ENCODE measurements around the gene GNPDA2. TPM values are rescaled to one million over a fixed set of nuclear protein-coding genes. Genes with fewer than 3 reads are reported as not detected.

GNPDA2 gene
- total and polyA plus RNA-seq, 4 donors, result 8.6 to 28.9 (median 12.1) TPM

DNA sequence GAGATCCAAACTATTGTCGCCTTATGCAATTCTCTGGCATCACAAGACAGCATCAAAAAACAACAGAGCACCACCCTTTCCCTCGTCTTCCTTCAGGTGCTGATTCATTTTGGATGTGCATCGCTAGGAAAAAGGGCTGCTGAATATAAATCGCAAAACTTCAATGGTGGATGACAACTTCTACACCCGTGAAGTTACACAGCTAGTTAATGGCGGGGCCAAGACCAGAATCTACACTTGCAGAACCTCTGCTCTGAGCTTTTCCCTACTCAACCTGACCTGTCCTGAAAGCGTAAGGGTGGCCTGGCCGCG lies 674 bp downstream of the GNPDA2 start:
- H3K27me3 ChIP-seq (ENCODE audit: control insufficient read depth in 3 of 3, insufficient read depth in 3 of 3, low read length in 2 of 3), result peaks cover 0 to 2% (median 0%) of the 10 kb centered on the region in 3 donors
- H3K36me3 ChIP-seq (ENCODE audit: control insufficient read depth in 4 of 4, insufficient read depth in 4 of 4, low read length in 4 of 4), result peaks cover 0 to 2% (median 0%) of the 10 kb centered on the region in 4 donors
- WGBS, 2 donors, result 1 to 6% methylated on average over 9 of the region's 9 CpGs
- DNase-seq, result no peak
- peak overlapping the region; percentile 79 for H3K4me3 ChIP-seq
- no peak for ATAC-seq (ENCODE audit: insufficient read depth, low FRiP score)
- no peaks in the 10 kb centered on the region for H3K9me3 ChIP-seq (ENCODE audit: control insufficient read depth in 4 of 4, insufficient read depth in 3 of 4, low read length in 3 of 4)
- peak overlapping the region; percentile 69 to 76 for H3K9ac ChIP-seq (ENCODE audit: insufficient read depth in 1 of 2, low read length in 2 of 2)
- peak overlapping the region; percentile 82 to 86 for H3K27ac ChIP-seq (ENCODE audit: low read depth in 1 of 2, low read length in 1 of 2)
- H3K4me1 ChIP-seq (ENCODE audit: control insufficient read depth in 5 of 5, insufficient read depth in 5 of 5, low read length in 5 of 5), result peaks cover 4 to 12% (median 6%) of the 10 kb centered on the region in 5 donors
- TF ChIP-seq, protein P1, sequence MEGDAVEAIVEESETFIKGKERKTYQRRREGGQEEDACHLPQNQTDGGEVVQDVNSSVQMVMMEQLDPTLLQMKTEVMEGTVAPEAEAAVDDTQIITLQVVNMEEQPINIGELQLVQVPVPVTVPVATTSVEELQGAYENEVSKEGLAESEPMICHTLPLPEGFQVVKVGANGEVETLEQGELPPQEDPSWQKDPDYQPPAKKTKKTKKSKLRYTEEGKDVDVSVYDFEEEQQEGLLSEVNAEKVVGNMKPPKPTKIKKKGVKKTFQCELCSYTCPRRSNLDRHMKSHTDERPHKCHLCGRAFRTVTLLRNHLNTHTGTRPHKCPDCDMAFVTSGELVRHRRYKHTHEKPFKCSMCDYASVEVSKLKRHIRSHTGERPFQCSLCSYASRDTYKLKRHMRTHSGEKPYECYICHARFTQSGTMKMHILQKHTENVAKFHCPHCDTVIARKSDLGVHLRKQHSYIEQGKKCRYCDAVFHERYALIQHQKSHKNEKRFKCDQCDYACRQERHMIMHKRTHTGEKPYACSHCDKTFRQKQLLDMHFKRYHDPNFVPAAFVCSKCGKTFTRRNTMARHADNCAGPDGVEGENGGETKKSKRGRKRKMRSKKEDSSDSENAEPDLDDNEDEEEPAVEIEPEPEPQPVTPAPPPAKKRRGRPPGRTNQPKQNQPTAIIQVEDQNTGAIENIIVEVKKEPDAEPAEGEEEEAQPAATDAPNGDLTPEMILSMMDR (IDR thresholded peaks at IDR 0.05; ENCODE audit: control extremely low read depth, extremely low read depth), result no peak

DNA sequence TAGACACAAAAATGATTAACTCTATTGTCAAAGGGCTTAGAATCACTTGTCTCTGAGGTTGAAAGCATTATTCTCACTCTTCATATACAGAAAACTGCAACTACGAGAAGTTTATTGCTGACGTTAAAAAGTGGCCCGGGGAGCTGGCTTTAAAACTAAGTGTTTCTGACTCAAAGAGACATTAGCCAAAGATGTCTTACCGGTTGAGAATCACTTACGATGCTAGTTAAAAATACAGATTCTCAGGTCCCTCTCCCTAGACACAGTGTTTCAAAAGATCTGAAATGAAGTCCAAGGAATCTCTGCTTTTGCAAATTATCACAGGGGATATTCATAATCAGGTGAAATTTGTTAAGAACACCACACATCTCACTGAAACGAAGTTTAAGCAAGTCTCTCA lies 1.2 kb downstream of the GNPDA2 start:
- TF ChIP-seq, protein P1 (IDR thresholded peaks at IDR 0.05; ENCODE audit: control extremely low read depth, extremely low read depth), result no peak
- Histone ChIP-seq H3K4me1 (ENCODE audit: control insufficient read depth in 5 of 5, insufficient read depth in 5 of 5, low read length in 5 of 5) (peaks cover 4 to 12% (median 6%) of the 10 kb centered on the region in 5 donors), H3K9ac (ENCODE audit: insufficient read depth in 1 of 2, low read length in 2 of 2) (peak overlapping the region in 1 of 2 donors; percentile 69), H3K27ac (ENCODE audit: low read depth in 1 of 2, low read length in 1 of 2) (no peak overlapping the region), H3K4me3 (no peak overlapping the region), H3K27me3 (ENCODE audit: control insufficient read depth in 3 of 3, insufficient read depth in 3 of 3, low read length in 2 of 3) (peaks cover 0 to 2% (median 0%) of the 10 kb centered on the region in 3 donors), H3K9me3 (ENCODE audit: control insufficient read depth in 4 of 4, insufficient read depth in 3 of 4, low read length in 3 of 4) (no peaks in the 10 kb centered on the region), H3K36me3 (ENCODE audit: control insufficient read depth in 4 of 4, insufficient read depth in 4 of 4, low read length in 4 of 4) (peaks cover 0 to 4% (median 0%) of the 10 kb centered on the region in 4 donors)
- 48 to 71% methylated on average over 6 of the region's 6 CpGs for WGBS, 2 donors
- ATAC-seq (ENCODE audit: insufficient read depth, low FRiP score) (no peak), DNase-seq (peak in 2 of 3 donors; percentile 30 to 34)

DNA sequence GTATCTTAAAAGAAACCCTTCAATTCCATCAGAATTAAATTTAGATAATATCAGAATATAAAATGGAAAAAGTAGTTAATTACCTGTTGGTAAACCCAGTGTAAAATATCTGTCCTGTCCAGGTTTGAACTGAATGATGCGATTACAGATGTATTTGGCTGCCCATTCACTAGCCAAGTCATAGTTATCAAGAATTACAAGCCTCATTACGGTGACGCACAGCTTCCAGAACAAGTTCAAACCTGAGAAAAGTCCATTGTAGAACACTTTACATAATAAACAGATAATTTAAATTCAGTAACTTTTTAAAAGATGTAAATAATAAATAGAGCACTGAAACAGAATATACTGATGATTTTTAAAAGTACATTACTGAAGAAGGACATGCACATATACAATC lies 4.4 kb downstream of the GNPDA2 start:
- 94 to 96% methylated on average over 3 of the region's 3 CpGs for WGBS, 2 donors
- peaks cover 0 to 4% (median 0%) of the 10 kb centered on the region in 4 donors for H3K36me3 ChIP-seq (ENCODE audit: control insufficient read depth in 4 of 4, insufficient read depth in 4 of 4, low read length in 4 of 4)
- no peak for DNase-seq

More for the DNA sequence above, 4.4 kb downstream of the GNPDA2 start:
- Histone ChIP-seq H3K9ac (ENCODE audit: insufficient read depth in 1 of 2, low read length in 2 of 2) (no peak overlapping the region), H3K27me3 (ENCODE audit: control insufficient read depth in 3 of 3, insufficient read depth in 3 of 3, low read length in 2 of 3) (no peaks in the 10 kb centered on the region), H3K4me3 (no peak overlapping the region), H3K4me1 (ENCODE audit: control insufficient read depth in 5 of 5, insufficient read depth in 5 of 5, low read length in 5 of 5) (peaks cover 4 to 9% (median 6%) of the 10 kb centered on the region in 5 donors), H3K9me3 (ENCODE audit: control insufficient read depth in 4 of 4, insufficient read depth in 3 of 4, low read length in 3 of 4) (no peaks in the 10 kb centered on the region), H3K27ac (ENCODE audit: low read depth in 1 of 2, low read length in 1 of 2) (no peak overlapping the region)
- TF ChIP-seq, protein P1 (IDR thresholded peaks at IDR 0.05; ENCODE audit: control extremely low read depth, extremely low read depth), result no peak
- no peak for ATAC-seq (ENCODE audit: insufficient read depth, low FRiP score)
